HG02852 (cell line): ENCODE results near the gene ANKRD12.
"Not testable (repeated sequence)": the region's sequence is repeated elsewhere in the genome, so short reads cannot be mapped to it uniquely, and the experiment has no call there.

Experiments
- ATAC-seq: cut with Tn5 transposase; IDR thresholded peaks from one replicate; pipeline ENCODE4 v1.9.1; 2021; ENCODE audit warnings: mild to moderate bottlenecking, moderate library complexity; ENCODE audit not compliant: unreplicated experiment

The ANKRD12 gene

DNA sequence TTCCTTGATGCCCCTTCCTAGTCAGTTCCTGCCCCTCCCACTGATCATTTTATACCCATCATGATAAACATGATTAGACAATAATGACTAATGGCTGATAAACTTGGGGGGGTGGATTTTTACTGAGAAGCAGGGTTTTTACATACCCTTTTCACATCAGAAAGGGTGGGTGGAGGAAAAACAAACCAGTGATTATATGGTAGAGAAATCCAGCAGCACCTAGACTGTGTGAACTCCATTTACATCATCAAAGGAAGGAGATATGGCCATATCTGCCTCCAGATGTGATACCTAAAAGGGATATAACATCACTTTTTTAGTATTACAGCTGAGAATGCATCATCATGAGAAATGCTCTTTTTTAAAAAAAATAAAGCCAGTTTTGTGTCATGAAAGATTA lies 89.9 kb downstream of the ANKRD12 start:
- ATAC-seq, result no peak

DNA sequence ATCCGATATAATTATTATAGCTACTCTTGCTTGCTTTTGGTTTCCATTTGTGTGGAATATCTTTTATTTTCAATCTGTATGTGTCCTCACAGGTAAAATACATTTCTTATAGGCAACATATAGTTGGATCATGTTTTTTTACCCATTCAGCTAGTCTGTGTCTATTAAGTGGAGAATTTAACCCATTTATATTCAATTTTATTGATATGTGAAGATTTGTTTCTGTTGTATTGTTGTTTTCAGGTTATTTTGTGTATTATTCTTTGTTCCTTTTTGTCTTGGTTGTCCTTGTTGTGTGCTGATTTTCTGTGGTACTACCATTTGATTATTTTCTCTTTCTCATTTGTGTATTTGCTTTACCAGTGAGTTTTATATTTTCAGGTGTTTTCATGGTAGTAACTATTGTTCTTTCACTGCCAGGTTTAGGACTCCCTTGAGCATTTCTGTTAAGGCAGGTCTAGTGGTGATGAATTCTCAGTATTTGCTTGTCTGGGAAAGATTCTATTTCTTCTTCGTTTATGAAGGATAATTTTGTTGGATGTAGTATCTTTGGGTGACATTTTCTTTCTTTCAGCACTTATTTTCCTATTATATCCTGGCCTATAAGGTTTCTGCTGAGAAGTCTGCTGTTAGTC lies 95.4 kb downstream of the ANKRD12 start:
- ATAC-seq, result no peak

DNA sequence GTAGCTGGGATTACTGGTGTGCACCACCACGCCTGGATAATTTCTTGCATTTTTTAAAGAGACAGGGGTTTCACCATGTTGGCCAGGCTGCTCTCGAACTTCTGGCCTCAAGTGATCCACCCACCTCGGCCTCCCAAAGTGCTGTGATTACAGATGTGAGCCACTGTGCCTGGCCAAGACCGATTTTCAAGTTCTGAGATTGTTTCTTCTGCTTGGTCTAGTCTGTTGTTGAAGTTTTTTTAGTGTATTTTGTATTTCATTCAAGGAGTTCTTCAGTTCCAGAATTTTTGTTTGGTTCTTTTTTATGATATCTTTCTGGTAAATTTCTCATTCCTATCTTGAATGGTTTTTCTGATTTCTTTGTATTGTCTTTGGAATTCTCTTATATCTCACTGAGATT lies 96.4 kb downstream of the ANKRD12 start:
- ATAC-seq, result no peak

DNA sequence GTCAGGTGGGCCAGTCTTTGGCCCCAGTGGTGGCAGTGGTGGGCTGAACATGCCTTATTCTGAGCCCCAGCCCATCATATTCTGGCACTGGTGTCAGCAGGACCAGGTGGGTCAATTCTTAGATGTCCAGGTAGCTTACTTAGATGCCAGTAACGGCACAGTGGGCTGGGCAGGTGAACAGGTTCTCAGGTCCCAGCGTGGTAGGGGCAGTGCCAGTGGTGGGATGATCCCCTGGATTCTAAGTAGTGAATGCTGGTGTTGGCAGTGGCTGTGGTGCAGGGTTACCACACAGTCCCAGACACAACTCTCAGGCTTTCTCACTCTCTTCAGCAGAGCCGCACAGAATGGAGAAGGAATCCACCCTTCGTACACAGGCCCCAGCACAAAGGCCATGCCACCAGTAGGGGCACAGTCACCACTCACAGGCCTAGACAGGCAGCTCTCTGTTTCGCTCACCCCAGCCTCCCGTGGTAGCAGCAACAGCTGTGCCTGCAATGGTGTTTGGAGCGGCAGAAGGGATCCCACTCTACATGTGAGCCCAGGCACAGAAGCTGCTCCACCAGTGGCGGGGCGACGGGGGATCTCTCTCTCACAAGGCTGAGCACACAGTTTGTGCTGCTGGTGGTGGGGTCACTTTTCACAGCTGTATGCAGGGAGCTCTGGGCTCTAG lies 97.3 kb downstream of the ANKRD12 start:
- no peak for ATAC-seq

DNA sequence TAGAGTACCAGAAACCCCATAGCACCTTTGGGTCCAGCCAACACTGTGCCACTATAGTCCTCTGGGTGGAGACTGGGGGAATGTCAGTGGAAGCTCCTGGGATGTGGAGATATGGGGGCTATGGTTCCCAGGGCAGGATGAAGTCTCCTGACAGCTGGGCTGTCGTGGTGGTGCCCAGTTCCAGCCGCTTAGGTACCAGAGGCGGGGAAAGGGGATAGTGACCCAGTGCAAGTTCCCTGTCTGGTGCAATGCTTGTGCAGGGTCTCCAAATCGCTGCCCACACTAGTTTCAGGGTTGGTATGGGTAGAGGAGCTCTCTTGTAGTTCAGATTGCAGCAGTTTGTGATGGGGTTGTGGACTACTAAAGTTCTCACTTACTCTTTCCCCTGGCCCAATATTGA lies 97.9 kb downstream of the ANKRD12 start:
- ATAC-seq, result no peak

DNA sequence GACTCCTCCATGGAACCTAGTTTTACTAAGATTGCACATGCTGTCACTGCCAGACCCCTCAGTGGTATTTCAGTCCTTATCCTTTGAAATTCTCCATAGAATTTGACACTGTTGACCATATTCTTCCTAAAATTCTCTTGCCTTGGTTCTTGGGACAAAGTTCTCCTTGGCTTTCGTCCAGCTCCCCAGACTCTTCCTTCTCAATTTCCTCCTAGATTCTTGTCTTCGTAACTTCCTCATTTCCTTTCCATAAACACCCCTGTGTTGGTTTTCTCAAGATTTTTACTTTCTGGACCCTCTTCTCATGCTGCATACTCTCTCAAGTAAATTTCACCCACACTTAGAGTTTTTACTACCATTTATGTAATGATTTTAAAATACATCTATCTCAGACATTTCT lies 101.4 kb downstream of the ANKRD12 start:
- ATAC-seq, result no peak

DNA sequence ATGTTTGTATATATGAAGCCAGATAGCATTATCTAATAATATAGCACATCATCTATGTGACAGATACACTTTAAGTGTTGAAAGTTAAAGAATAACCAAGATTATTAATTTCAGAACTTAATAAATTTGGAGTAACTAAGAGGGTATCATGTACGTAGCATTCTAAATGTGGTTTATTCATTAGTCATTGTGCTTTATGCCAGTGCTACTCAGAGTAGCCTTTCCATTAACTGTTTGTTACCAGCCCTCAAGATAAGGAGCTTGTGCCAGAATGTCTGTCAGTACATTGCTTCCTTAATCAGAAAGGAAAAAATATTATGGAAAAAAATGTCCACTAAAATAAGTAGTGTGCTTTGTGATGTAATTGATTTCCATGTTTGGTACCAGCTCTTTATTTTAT lies 103.1 kb downstream of the ANKRD12 start:
- ATAC-seq, result no peak

DNA sequence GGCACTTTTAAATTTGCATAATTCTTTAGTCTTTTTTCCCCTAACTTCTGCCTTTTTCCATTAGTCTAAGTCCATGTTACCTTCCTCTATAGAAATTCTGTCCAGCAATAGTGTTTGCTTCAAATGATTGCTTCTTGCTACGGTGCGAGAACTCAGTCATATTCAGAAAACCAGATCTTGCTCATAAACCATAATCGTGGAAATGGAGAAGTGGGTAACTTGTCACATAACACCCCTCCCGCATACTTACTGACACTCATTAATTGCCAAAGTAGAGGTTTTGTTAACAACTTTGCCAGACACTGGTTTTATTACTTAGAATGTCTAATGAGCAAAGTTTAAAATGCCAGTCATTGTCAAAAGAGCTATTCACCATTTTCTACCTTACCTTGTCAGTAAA lies 103.7 kb downstream of the ANKRD12 start:
- no peak for ATAC-seq

DNA sequence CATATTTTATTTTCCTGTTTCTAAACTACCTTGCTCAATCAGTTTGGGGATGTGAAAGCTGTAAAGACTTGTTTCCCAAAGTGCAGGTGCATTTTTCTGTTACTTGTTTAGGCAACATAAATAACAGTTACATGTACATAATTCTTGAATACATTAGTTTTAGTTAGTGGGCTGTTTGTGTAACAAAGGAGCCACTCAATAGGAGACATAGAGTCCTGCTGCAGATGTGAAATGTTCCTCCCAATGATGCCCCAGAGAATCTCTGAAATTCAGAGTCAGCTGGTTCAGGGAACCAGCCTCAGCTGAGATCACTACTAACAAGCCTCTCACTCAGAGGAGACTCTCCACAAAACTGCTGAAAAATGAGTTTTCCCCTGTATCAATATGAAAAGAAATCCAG lies 106.4 kb downstream of the ANKRD12 start:
- ATAC-seq, result no peak

DNA sequence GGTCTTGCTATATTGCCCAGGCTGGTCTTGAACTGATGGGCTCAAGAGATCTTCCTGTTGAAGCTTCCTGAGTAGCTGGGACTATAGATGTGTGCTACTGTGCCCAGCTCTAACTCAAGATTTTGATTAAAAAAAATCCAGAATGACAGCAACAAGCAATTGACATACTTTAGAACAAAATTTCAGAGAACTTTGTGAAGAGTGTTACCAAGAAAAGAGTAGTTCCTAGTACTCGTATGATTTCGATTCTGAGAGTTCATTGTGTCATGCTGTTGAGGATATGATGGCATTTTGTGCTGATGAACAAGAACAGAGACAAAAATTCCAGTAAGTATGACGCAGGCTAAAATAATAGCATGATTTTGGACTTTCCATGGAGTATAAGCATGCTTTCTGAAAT lies 107.8 kb downstream of the ANKRD12 start:
- ATAC-seq, result no peak

DNA sequence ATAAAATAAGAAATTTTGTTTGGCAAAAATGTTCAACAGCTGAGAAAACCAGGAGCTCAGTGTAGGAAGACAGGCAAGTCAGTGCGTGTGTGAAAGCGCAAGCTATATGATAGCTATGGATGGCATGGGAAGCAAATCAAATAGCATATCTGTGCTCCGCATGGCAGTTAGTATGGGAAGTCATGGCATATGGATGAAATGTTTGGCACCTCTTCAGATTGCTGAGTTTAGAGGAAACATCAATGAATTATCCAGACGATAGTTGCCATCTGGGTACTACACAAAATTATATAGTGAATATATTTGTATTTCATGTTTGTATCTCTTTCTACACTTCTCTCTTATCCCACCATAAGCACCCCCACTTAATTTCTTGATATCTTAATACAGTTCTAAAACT lies 112.1 kb downstream of the ANKRD12 start:
- no peak for ATAC-seq

DNA sequence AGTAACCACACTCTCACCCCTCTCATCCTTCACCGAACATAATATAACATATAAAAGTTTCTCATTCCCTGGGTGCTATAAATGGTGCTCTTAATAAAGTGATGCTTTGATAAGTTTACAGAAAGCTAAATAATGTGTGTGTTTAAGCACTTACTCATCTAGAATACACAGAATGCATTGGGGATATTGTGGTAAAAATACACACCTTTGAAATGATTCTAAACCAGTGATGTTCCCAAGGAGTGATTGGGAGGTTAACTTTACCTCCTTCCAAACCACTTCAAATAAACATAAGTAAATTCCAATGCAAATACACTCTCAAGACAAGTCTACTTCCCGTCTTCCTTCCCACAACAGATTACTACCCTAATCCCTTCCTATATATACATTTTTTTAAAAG lies 112.7 kb downstream of the ANKRD12 start:
- no peak for ATAC-seq

DNA sequence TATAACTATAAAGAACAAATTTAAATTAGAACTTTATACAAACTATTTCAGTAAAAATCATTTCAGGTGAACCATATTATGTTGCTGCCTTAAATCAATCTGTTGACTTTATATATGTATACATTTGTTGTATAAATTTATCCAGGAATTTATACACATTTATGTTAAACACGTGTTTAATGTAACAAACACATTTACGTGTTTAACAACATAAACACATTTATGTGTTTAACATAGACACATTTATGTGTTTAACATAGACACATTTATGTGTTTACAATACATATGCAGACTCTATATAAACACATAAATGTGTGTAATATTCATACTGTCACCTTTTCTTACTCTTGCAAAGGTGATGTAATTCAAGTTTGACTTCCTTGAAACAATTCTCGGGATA lies 122.6 kb downstream of the ANKRD12 start:
- ATAC-seq, result no peak

DNA sequence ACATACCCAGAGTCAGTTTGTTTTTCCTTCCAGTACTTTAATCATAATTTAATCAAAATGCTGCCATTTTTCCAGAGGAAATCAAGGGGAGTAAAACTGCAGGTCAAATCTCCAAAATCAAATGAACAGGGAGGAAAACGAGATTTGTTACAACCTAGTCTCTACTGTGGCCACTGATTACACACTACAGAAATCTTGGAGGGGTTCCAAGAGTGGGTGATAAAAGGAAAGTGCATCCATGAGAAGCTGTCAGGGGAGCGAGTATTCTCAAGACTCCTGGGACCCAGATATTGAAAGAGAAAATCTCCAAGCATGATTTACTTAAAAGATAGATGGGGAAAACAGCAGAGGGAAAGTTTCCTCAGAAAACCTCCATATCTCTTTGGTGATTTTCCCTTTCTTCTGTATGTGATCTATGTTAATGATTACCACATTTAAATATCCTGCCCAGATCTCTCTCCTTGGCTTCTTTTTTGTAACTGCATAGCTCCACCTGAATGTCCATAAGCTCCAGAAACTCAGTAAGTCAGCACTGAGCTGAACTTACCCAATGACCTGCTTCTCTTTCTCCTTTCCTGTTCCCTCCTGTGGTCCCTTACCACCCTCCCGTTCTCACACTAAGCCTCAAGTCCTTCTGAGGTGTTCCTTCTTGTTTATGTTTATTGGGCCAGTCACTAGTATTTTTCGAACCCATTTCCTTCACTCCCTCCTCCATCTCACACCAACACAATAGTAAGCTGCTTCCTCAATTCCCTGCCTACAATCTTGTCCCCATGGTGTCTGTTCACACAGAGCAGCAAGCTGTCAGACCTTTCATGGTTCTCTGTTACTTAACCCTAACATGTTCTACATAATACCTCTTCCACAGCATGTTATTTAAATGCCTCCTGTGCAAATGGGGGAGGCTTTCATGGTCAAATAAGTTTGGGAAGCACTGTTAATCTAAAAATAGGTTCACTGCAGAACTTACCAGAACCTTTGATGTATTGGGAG lies 124.1 kb downstream of the ANKRD12 start:
- ATAC-seq, result no peak

DNA sequence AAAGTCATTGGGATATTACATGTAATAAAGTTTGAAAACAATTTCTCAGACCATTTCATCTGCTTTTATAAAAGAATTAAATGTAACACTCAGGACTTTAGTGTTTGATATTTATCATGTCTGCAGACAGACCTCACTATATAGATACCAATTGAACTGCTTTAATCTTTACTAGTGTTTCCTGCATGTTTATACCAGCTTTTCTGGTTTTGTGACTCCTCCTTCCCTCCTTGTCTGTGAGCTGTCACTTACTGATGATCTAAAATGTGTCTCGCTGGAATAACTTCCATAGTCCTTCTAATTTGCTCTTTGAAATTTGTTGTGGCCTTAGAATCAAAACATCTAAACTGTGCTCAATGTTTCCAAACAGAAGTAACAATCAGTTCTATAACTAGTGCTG lies 126.7 kb downstream of the ANKRD12 start:
- no peak for ATAC-seq

DNA sequence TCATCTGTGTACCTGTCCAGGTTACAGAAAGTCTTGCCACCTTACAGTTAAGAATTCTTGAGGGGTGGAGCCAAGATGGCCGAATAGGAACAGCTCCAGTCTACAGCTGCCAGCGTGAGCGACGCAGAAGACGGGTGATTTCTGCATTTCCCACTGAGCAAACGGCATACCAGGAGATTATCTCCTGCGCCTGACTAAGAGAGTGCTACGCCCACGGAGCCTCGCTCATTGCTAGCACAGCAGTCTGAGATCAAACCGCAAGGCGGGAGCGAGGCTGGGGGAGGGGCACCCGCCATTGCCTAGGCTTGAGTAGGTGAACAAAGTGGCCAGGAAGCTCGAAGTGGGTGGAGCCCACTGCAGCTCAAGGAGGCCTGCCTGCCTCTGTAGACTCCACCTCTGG lies 128.2 kb downstream of the ANKRD12 start:
- not testable (repeated sequence) for ATAC-seq

DNA sequence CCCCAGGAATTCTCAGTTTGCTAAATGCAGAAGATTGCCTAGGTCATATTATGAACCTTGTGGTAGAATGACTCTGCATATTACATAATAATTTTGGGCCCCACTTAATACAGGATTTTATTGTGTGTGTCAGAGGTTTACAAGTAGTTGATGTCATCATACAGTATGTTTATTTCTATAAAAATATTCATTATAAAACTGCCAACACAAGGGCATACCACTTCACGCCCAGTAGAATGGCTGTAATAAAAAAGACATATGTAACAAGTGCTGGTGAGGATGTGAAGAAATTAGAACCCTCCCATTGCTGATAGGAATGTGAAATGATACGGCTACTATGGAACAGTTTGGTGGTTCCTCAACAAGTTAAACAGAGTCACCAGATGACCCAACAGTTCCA lies 136.6 kb downstream of the ANKRD12 start:
- no peak for ATAC-seq

DNA sequence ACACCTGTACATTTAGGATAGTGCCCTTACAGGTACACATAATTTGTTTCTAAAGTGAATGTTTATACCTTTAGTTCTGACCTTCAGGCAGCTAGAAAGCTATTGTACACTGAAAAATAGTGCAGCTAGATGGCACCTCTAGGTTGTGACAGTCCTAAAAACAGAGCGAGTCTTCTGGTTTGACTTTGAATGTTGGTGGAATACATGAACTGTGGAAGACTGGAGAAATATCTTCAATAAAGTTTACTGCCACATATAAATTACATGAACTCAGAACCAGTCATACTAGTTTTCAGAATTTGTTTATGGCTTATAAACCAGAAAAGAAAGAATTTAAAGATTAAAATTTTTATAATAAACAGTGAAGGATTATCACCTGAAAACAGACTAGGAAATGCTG lies 139.3 kb downstream of the ANKRD12 start:
- ATAC-seq, result no peak

DNA sequence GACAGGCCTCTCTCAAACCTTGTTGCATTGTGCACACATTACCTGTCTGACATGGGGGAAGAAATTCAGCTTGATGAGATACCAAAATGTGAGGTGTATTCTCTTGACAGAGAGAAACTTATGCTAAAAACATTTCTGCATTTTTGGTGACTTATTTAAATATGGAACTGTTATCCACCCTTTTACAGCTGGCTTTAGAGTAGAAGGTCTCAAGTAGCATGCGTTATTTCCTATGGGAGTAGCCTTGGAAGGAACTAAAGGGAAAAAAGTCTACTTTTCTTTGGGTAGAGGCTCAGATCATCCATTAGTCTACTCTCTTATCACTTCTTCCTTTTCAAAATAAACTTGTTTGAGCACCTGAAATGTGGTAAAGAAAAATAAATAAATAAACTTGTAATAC lies 141.4 kb downstream of the ANKRD12 start:
- ATAC-seq, result no peak

DNA sequence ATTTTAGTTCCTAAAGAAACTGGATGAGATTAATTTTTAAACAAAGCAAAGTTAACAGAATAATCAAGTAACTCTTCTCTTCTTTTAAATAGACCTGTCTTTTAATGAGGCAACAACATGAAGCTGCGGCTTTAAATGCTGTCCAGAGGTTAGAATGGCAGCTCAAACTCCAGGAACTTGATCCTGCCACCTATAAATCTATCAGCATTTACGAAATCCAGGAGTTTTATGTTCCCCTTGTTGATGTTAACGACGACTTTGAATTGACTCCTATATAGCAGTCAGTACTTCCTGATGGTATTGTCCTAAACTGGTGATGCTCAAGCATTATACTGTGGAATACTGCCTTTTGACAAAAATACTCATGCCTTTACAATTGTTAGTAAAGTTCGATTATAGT lies 144.3 kb downstream of the ANKRD12 start:
- no peak for ATAC-seq

DNA sequence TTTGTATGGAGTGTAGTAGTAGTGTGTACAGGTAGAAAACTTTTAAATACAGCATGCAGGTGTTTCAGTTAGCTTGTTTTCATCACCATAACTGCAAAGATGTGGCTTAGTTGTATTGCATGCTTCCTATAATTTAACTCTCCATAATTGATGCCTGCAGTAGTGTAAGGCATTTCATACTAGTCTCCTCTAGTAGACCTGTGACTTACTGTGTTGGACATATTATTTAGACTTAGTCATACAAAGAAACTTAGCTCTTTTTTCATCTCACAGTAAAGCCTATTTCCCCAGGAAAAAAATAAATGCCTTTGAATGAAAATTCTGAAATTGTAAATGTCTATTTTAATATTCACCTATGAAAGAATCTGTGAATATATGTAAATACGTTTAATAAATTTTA lies 145.2 kb downstream of the ANKRD12 start:
- ATAC-seq, result no peak

DNA sequence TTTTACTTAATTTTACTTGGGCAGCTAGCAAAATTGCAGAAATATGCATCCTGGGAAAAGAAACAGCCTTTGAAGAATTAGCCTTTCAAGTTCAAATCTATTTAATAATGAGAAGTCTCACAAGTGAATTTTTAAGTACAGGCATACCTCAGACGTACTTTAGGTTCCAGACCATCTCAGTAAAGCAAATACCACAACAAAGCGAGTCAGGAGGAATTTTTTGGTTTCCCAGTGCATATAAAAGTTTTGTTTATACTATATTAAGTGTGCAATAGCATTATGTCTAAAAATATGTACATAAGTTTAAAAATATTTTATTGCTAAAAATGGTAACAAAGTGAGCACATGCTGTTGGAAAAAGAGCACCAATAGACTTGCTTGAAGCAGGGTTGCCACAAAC lies 147.2 kb downstream of the ANKRD12 start:
- ATAC-seq, result no peak
